LHCN-M2 (cell line): ENCODE data around the gene ACTL9. TPM values are rescaled to one million over a fixed set of nuclear protein-coding genes. Genes with fewer than 3 reads are reported as not detected.

Experiments
- total RNA-seq: library from RNA; depleted of rRNA; stranded (reverse); fragments of >200 nt; gene quantifications from 2 replicates; pipeline ENCODE4 v1.2.3, GENCODE V29; 2014; rRNA removed

Gene ACTL9
- total RNA-seq, 1 experiment from 2014 or later: not detected

Other genes starting within 250 kb of the ACTL9 start
- gene PRAM1, start 196.2 kb downstream of the ACTL9 start, total RNA-seq: not detected in 2 replicates
- gene ZNF414, start 184.6 kb downstream of the ACTL9 start, total RNA-seq: 9.1 and 9.2 TPM in 2 replicates
- 0.11 and 0.13 TPM in 2 replicates for gene MYO1F, start 121.4 kb downstream of the ACTL9 start, total RNA-seq
- gene ADAMTS10, start 88.1 kb downstream of the ACTL9 start, total RNA-seq: 0.06 and 0.46 TPM in 2 replicates
- gene NFILZ, start 68.2 kb downstream of the ACTL9 start, total RNA-seq: not detected in 2 replicates
- gene OR2Z1, start 22.8 kb upstream of the ACTL9 start, total RNA-seq: not detected in 2 replicates
- gene ZNF558, start 133.5 kb upstream of the ACTL9 start, total RNA-seq: 22.7 and 27.2 TPM in 2 replicates
- not detected in 2 replicates for gene MBD3L1, start 133.6 kb upstream of the ACTL9 start, total RNA-seq